Measurements from ENCODE around the gene WDR90. TPM values are rescaled to one million over a fixed set of nuclear protein-coding genes. Genes with fewer than 3 reads are reported as not detected.
A peak's percentile ranks its signal among the peaks of the same experiment; 100 is the strongest.

The WDR90 gene
- total and polyA plus RNA-seq, 2 of the 13 experiments (the other 11 are each of a cell fraction or from before 2014, with no cell fraction given), result 14.9 to 28.9 TPM

DNA sequence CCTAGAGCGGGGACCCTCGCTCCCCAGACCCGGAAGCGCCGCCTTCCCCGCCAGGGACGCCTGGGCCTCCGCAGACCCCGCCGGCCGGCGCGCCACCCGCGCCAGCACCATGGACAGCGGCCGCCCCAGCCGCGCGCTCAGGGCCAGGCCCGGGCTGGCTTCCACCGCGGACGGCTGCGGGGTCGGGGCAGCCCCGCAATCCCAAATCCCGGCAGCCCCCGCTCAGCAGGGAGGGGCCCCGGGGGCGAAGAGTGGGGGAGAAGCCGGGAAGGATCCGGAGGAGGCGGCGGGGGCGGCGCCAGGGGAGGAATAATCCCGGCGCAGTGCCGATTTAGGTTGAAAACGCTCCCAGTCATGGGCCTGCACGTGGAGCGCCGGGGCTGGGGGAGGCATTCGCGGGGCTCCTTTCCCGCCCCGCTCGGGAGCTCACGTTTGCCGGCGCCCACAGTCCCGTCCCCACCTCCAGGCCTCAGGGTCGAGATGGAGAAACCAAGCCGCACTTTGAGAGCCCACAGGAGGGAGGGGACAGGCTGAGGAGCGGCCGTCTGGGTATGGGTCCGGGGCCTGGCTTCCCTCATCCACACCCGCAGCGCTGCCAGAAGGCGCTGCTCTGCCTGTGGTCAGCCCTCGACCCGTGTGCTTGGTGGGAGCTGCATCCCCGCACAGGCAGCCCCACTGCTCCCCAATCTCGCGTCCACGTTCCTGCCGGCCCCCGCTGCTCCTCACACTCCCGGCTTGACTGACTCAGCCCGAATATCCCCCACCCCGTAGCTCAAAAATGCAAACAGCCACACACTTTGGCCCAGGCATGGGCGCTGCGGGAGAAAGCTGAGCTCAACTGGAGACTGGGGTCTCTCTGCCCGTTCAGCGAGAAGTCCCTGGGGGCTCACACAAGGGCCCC is 51.8 kb downstream of the WDR90 start (continued):
- TF ChIP-seq NFAT5 (CRISPR knock-in tag; IDR thresholded peaks at IDR 0.05) (peak; percentile 93), ZNF205 (CRISPR knock-in tag; IDR thresholded peaks at IDR 0.05) (no peak), MAX (IDR thresholded peaks at IDR 0.05) (no peak), TCF12 (IDR thresholded peaks at IDR 0.05) (no peak), TCF12 (CRISPR knock-in tag; IDR thresholded peaks at IDR 0.05) (no peak), ZNF841 (CRISPR knock-in tag; IDR thresholded peaks at IDR 0.05; ENCODE audit: borderline replicate concordance) (peak; percentile 88; the same call in 1 of the 2 replicates), ZNF512 (CRISPR knock-in tag; IDR thresholded peaks at IDR 0.05) (no peak), NPAS2 (CRISPR knock-in tag; IDR thresholded peaks at IDR 0.05; ENCODE audit: borderline replicate concordance) (no peak), ZNF12 (CRISPR knock-in tag; IDR thresholded peaks at IDR 0.05) (no peak), ZNF607 (CRISPR knock-in tag; IDR thresholded peaks at IDR 0.05; ENCODE audit: borderline replicate concordance) (peak; percentile 88)
- TF ChIP-seq, protein P1, sequence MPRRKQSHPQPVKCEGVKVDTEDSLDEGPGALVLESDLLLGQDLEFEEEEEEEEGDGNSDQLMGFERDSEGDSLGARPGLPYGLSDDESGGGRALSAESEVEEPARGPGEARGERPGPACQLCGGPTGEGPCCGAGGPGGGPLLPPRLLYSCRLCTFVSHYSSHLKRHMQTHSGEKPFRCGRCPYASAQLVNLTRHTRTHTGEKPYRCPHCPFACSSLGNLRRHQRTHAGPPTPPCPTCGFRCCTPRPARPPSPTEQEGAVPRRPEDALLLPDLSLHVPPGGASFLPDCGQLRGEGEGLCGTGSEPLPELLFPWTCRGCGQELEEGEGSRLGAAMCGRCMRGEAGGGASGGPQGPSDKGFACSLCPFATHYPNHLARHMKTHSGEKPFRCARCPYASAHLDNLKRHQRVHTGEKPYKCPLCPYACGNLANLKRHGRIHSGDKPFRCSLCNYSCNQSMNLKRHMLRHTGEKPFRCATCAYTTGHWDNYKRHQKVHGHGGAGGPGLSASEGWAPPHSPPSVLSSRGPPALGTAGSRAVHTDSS (CRISPR knock-in tag; conservative IDR thresholded peaks at IDR 0.05), result no peak
- TF ChIP-seq, protein P2, sequence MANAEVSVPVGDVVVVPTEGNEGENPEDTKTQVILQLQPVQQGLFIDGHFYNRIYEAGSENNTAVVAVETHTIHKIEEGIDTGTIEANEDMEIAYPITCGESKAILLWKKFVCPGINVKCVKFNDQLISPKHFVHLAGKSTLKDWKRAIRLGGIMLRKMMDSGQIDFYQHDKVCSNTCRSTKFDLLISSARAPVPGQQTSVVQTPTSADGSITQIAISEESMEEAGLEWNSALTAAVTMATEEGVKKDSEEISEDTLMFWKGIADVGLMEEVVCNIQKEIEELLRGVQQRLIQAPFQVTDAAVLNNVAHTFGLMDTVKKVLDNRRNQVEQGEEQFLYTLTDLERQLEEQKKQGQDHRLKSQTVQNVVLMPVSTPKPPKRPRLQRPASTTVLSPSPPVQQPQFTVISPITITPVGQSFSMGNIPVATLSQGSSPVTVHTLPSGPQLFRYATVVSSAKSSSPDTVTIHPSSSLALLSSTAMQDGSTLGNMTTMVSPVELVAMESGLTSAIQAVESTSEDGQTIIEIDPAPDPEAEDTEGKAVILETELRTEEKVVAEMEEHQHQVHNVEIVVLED (CRISPR knock-in tag; IDR thresholded peaks at IDR 0.05; ENCODE audit: borderline replicate concordance), result no peak
- TF ChIP-seq, protein P3, sequence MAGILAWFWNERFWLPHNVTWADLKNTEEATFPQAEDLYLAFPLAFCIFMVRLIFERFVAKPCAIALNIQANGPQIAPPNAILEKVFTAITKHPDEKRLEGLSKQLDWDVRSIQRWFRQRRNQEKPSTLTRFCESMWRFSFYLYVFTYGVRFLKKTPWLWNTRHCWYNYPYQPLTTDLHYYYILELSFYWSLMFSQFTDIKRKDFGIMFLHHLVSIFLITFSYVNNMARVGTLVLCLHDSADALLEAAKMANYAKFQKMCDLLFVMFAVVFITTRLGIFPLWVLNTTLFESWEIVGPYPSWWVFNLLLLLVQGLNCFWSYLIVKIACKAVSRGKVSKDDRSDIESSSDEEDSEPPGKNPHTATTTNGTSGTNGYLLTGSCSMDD (CRISPR knock-in tag; IDR thresholded peaks at IDR 0.05), result no peak
